Central memory CD8-positive, alpha-beta T cell (primary cell): ENCODE results near the gene WDR53.
A peak's percentile ranks its signal among the peaks of the same experiment; 100 is the strongest.

Experiments used
- ATAC-seq: fragments of 150-1000 bp; cut with Tn5 transposase; replicated peaks from 2 replicates; pipeline ENCODE4 v1.10.0; 2022; ENCODE audit warnings: mild to moderate bottlenecking, moderate FRiP score, moderate number of reproducible peaks; ENCODE audit not compliant: poor library complexity, severe bottlenecking; ENCODE audit errors: extremely low read depth
- DNase-seq, 2 donors: peaks; one replicate each; pipeline ENCODE4 v3.0.0; 2021; ENCODE audit warnings: low spot score in 2 of 2
- H3K27ac Mint-ChIP-seq: one replicate; pipeline ENCODE4 v1.8.0; 2022; ENCODE audit warnings: low read depth, mild to moderate bottlenecking, moderate library complexity, mixed read lengths
- H3K27me3 Mint-ChIP-seq: one replicate; pipeline ENCODE4 v1.8.0; 2022; ENCODE audit warnings: mixed read lengths
- H3K36me3 Mint-ChIP-seq: one replicate; pipeline ENCODE4 v1.8.0; 2022; ENCODE audit warnings: mild to moderate bottlenecking, moderate library complexity, mixed read lengths; ENCODE audit not compliant: insufficient read depth
- H3K4me1 Mint-ChIP-seq: one replicate; pipeline ENCODE4 v1.8.0; 2022; ENCODE audit warnings: mixed read lengths
- H3K4me3 Mint-ChIP-seq: one replicate; pipeline ENCODE4 v1.8.0; 2022; ENCODE audit warnings: mild to moderate bottlenecking, moderate library complexity, mixed read lengths
- H3K9me3 Mint-ChIP-seq: one replicate; pipeline ENCODE4 v1.8.0; 2022; ENCODE audit warnings: mixed read lengths

WDR53 gene

GRCh38 chr3:196506687-196507086 is 61.7 kb downstream of the WDR53 start:
- Mint-ChIP-seq H3K9me3 (no peaks in the 10 kb centered on the region), H3K4me3 (no peak overlapping the region), H3K4me1 (peaks cover 17% of the 10 kb centered on the region), H3K27me3 (peaks cover 1% of the 10 kb centered on the region), H3K36me3 (peaks cover 13% of the 10 kb centered on the region), H3K27ac (no peak overlapping the region)
- DNase-seq (no peak), ATAC-seq (no peak)

GRCh38 chr3:196504556-196504955 is 63.8 kb downstream of the WDR53 start:
- Mint-ChIP-seq H3K4me1 (peaks cover 28% of the 10 kb centered on the region), H3K27ac (no peak overlapping the region), H3K27me3 (no peaks in the 10 kb centered on the region), H3K4me3 (peak overlapping the region; percentile 97), H3K9me3 (no peaks in the 10 kb centered on the region), H3K36me3 (peaks cover 15% of the 10 kb centered on the region)
- no peak for DNase-seq
- no peak for ATAC-seq
